ENCODE measurements around the gene MAGEF1. TPM values are rescaled to one million over a fixed set of nuclear protein-coding genes. Genes with fewer than 3 reads are reported as not detected.

Gene MAGEF1
- total and polyA plus RNA-seq, 9 of the 15 experiments (the other 6 are each of a cell fraction or from before 2014, with no cell fraction given): 1.5 to 39.1 (median 19.8) TPM

DNA sequence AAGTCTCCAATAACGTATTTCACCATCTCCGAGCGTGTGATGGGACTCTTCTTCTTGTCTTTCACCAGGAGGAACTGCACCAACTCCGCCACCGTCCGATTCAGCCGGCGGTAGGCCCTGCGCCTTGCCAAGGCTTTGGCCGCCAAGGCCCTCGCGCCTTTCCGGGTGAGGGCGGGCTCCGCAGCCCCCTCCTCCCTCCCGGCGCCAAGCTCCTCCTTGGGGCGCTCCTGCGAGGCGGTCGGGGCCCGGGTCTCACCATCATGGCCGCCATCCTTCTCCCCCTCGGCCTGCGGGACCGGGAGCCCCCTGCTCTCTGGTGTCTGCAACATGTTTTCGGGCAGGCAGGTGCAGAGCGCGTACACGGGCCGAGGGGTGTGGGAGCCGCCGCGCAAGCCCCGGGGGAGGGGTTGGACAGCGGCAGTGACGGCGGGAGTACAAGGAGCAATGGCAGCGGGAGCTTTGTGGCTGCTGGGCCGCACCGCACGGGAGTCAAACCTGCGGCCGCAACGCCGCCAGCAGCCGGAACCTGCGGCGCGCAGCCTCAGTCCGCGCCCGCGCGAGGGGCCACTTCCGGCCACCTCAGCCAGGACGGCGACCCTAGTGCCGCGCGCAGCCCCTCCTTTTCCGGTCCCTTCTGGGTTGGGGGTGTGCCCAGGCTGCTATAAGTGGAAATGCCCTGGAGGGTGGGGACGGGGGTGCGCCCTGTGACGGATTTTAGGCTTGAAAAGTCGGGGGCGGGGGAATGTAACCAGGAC lies at the start of gene MAGEF1 (continued):
- TF ChIP-seq, protein P1, sequence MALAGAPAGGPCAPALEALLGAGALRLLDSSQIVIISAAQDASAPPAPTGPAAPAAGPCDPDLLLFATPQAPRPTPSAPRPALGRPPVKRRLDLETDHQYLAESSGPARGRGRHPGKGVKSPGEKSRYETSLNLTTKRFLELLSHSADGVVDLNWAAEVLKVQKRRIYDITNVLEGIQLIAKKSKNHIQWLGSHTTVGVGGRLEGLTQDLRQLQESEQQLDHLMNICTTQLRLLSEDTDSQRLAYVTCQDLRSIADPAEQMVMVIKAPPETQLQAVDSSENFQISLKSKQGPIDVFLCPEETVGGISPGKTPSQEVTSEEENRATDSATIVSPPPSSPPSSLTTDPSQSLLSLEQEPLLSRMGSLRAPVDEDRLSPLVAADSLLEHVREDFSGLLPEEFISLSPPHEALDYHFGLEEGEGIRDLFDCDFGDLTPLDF (CRISPR knock-in tag; IDR thresholded peaks at IDR 0.05): peak; percentile 39; the same call in 1 of the 2 replicates
- TF ChIP-seq ZNF76 (CRISPR knock-in tag; IDR thresholded peaks at IDR 0.05; ENCODE audit: borderline replicate concordance): no peak
- TF ChIP-seq NR4A1 (CRISPR knock-in tag; IDR thresholded peaks at IDR 0.05): no peak
- 0 out of 2 replicates have a peak, but pooled peaks have one; percentile 47 for TF ChIP-seq NR4A1 (tag; IDR thresholded peaks at IDR 0.05)
- TF ChIP-seq, protein P2, sequence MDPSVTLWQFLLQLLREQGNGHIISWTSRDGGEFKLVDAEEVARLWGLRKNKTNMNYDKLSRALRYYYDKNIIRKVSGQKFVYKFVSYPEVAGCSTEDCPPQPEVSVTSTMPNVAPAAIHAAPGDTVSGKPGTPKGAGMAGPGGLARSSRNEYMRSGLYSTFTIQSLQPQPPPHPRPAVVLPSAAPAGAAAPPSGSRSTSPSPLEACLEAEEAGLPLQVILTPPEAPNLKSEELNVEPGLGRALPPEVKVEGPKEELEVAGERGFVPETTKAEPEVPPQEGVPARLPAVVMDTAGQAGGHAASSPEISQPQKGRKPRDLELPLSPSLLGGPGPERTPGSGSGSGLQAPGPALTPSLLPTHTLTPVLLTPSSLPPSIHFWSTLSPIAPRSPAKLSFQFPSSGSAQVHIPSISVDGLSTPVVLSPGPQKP (CRISPR knock-in tag; IDR thresholded peaks at IDR 0.05): no peak
- peak; percentile 77 for TF ChIP-seq RB1 (IDR thresholded peaks at IDR 0.05; ENCODE audit: low read depth)
- 0 out of 2 replicates have a peak, but pooled peaks have one; percentile 90 for TF ChIP-seq KAT7 (CRISPR knock-in tag; IDR thresholded peaks at IDR 0.05; ENCODE audit: borderline replicate concordance)
- TF ChIP-seq MEF2A (IDR thresholded peaks at IDR 0.05; ENCODE audit: control insufficient read depth, low read depth, low read length): no peak
- 0 out of 2 replicates have a peak, but pooled peaks have one; percentile 31 for TF ChIP-seq ZSCAN32 (CRISPR knock-in tag; IDR thresholded peaks at IDR 0.05)
- TF ChIP-seq PHF8 (IDR thresholded peaks at IDR 0.05; ENCODE audit: borderline replicate concordance, low read length): peak; percentile 99
- TF ChIP-seq GATAD2A (IDR thresholded peaks at IDR 0.05): no peak
- no peak for TF ChIP-seq ZNF79 (CRISPR knock-in tag; IDR thresholded peaks at IDR 0.05; ENCODE audit: low read depth)
- peak; percentile 55 for TF ChIP-seq PCBP1 (IDR thresholded peaks at IDR 0.05; ENCODE audit: low read depth, low read length, poor library complexity, severe bottlenecking)
- no peak for TF ChIP-seq FOXJ2 (tag; IDR thresholded peaks at IDR 0.05)
- no peak for TF ChIP-seq ARID2 (IDR thresholded peaks at IDR 0.05)
- no peak for TF ChIP-seq CSDE1 (IDR thresholded peaks at IDR 0.05)
- no peak for TF ChIP-seq ZSCAN29 (IDR thresholded peaks at IDR 0.05)
- TF ChIP-seq CHCHD3 (CRISPR knock-in tag; IDR thresholded peaks at IDR 0.05): no peak
- no peak for TF ChIP-seq IFI16 (CRISPR knock-in tag; IDR thresholded peaks at IDR 0.05)
- TF ChIP-seq, protein P3, sequence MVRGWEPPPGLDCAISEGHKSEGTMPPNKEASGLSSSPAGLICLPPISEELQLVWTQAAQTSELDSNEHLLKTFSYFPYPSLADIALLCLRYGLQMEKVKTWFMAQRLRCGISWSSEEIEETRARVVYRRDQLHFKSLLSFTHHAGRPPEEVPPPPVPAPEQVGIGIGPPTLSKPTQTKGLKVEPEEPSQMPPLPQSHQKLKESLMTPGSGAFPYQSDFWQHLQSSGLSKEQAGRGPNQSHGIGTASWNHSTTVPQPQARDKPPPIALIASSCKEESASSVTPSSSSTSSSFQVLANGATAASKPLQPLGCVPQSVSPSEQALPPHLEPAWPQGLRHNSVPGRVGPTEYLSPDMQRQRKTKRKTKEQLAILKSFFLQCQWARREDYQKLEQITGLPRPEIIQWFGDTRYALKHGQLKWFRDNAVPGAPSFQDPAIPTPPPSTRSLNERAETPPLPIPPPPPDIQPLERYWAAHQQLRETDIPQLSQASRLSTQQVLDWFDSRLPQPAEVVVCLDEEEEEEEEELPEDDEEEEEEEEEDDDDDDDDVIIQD (CRISPR knock-in tag; IDR thresholded peaks at IDR 0.05): no peak; the same call in 1 of the 2 replicates
- TF ChIP-seq, protein P4, sequence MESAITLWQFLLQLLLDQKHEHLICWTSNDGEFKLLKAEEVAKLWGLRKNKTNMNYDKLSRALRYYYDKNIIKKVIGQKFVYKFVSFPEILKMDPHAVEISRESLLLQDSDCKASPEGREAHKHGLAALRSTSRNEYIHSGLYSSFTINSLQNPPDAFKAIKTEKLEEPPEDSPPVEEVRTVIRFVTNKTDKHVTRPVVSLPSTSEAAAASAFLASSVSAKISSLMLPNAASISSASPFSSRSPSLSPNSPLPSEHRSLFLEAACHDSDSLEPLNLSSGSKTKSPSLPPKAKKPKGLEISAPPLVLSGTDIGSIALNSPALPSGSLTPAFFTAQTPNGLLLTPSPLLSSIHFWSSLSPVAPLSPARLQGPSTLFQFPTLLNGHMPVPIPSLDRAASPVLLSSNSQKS (CRISPR knock-in tag; IDR thresholded peaks at IDR 0.05): no peak
- peak; percentile 59; the same call in 1 of the 2 replicates for TF ChIP-seq SP1 (CRISPR knock-in tag; IDR thresholded peaks at IDR 0.05)
- TF ChIP-seq HMG20A (CRISPR knock-in tag; conservative IDR thresholded peaks at IDR 0.05): no peak
